ENCODE data around the gene MDM4. TPM values are rescaled to one million over a fixed set of nuclear protein-coding genes. Genes with fewer than 3 reads are reported as not detected.

The MDM4 gene
- total RNA-seq, 1 experiment from 2014 or later: 56.5 TPM

GRCh38 chr1:204472660-204473059 is 43.5 kb upstream of the MDM4 start:
- no peak for TF ChIP-seq CTCF (IDR thresholded peaks at IDR 0.05; ENCODE audit: insufficient read depth in 1 of 2, low read depth in 1 of 2, low read length in 1 of 2, severe bottlenecking in 1 of 2, unreplicated experiment in 1 of 2)
- Mint-ChIP-seq H3K4me1 (ENCODE audit: low read depth, unreplicated experiment) (no peaks in the 10 kb centered on the region), H3K4me3 (ENCODE audit: unreplicated experiment) (no peak overlapping the region), H3K27me3 (ENCODE audit: insufficient read depth, unreplicated experiment) (no peaks in the 10 kb centered on the region), H3K36me3 (ENCODE audit: insufficient read depth, unreplicated experiment) (no peaks in the 10 kb centered on the region), H3K27ac (ENCODE audit: unreplicated experiment) (no peak overlapping the region), H3K9me3 (ENCODE audit: unreplicated experiment) (no peaks in the 10 kb centered on the region)
- Histone ChIP-seq H3K4me3 (ENCODE audit: low read depth, low read length) (no peak overlapping the region), H3K4me1 (no peaks in the 10 kb centered on the region), H3K27me3 (replicated peaks; ENCODE audit: control insufficient read depth, insufficient read depth, low read length) (no peaks in the 10 kb centered on the region), H3K9me3 (no peaks in the 10 kb centered on the region), H3K36me3 (ENCODE audit: control insufficient read depth, insufficient read depth, low read length) (peaks cover 2% of the 10 kb centered on the region; the same call in 1 of the 2 replicates)
- ChIA-PET POLR2A (no interaction called here), CTCF (no interaction called here)
- no TSS peak for BruUV-seq (replicated peaks)
- DNase-seq: no peak
- intact Hi-C loops (cut with micrococcal nuclease; ENCODE audit: unreplicated experiment): no loop called here

- 0 out of 2 replicates have a peak, but pooled peaks cover 2% of the 10 kb centered on the region for H3K36me3 ChIP-seq (ENCODE audit: control insufficient read depth, insufficient read depth, low read length)
- H3K27me3 ChIP-seq (replicated peaks; ENCODE audit: control insufficient read depth, insufficient read depth, low read length): no peaks in the 10 kb centered on the region
- intact Hi-C loops (cut with micrococcal nuclease; ENCODE audit: unreplicated experiment): no loop called here
- CTCF ChIA-PET: no interaction called here
- no peaks in the 10 kb centered on the region for H3K9me3 Mint-ChIP-seq (ENCODE audit: unreplicated experiment)
- no peak overlapping the region for H3K27ac Mint-ChIP-seq (ENCODE audit: unreplicated experiment)
- no peaks in the 10 kb centered on the region for H3K4me1 ChIP-seq
- POLR2A ChIA-PET: no interaction called here
- no peaks in the 10 kb centered on the region for H3K36me3 Mint-ChIP-seq (ENCODE audit: insufficient read depth, unreplicated experiment)
- no peaks in the 10 kb centered on the region for H3K27me3 Mint-ChIP-seq (ENCODE audit: insufficient read depth, unreplicated experiment)
- no peak overlapping the region for H3K4me3 ChIP-seq (ENCODE audit: low read depth, low read length)
- H3K4me1 Mint-ChIP-seq (ENCODE audit: low read depth, unreplicated experiment): no peaks in the 10 kb centered on the region
- no TSS peak for BruUV-seq (replicated peaks)
- no peak overlapping the region for H3K4me3 Mint-ChIP-seq (ENCODE audit: unreplicated experiment)
- no peaks in the 10 kb centered on the region for H3K9me3 ChIP-seq
- TF ChIP-seq CTCF (IDR thresholded peaks at IDR 0.05; ENCODE audit: insufficient read depth in 1 of 2, low read depth in 1 of 2, low read length in 1 of 2, severe bottlenecking in 1 of 2, unreplicated experiment in 1 of 2): no peak
- DNase-seq: no peak
These were observed 42.7 kb upstream of the MDM4 start for GRCh38 chr1:204473400-204473965.

- Histone ChIP-seq H3K9me3 (no peaks in the 10 kb centered on the region), H3K36me3 (ENCODE audit: control insufficient read depth, insufficient read depth, low read length) (peaks cover 2% of the 10 kb centered on the region; the same call in 1 of the 2 replicates), H3K4me1 (peaks cover 10% of the 10 kb centered on the region; the same call in 1 of the 2 replicates), H3K27me3 (replicated peaks; ENCODE audit: control insufficient read depth, insufficient read depth, low read length) (no peaks in the 10 kb centered on the region), H3K4me3 (ENCODE audit: low read depth, low read length) (no peak overlapping the region)
- no peak for DNase-seq
- no peak overlapping the region for H3K27ac Mint-ChIP-seq (ENCODE audit: unreplicated experiment)
- POLR2A ChIA-PET: no interaction called here
- no peak for TF ChIP-seq CTCF (IDR thresholded peaks at IDR 0.05; ENCODE audit: insufficient read depth in 1 of 2, low read depth in 1 of 2, low read length in 1 of 2, severe bottlenecking in 1 of 2, unreplicated experiment in 1 of 2)
- CTCF ChIA-PET: no interaction called here
- H3K9me3 Mint-ChIP-seq (ENCODE audit: unreplicated experiment): no peaks in the 10 kb centered on the region
- intact Hi-C loops (cut with micrococcal nuclease; ENCODE audit: unreplicated experiment): no loop called here
- no peaks in the 10 kb centered on the region for H3K36me3 Mint-ChIP-seq (ENCODE audit: insufficient read depth, unreplicated experiment)
- BruUV-seq (replicated peaks): no TSS peak
- no peaks in the 10 kb centered on the region for H3K27me3 Mint-ChIP-seq (ENCODE audit: insufficient read depth, unreplicated experiment)
- H3K4me1 Mint-ChIP-seq (ENCODE audit: low read depth, unreplicated experiment): peaks cover 8% of the 10 kb centered on the region
- H3K4me3 Mint-ChIP-seq (ENCODE audit: unreplicated experiment): no peak overlapping the region
These were observed 40.4 kb upstream of the MDM4 start for GRCh38 chr1:204475656-204476432.
